ENCODE results near the gene RNF115. TPM values are rescaled to one million over a fixed set of nuclear protein-coding genes. Genes with fewer than 3 reads are reported as not detected.

Gene RNF115
- total RNA-seq (2021), result 10.8 and 11.0 TPM in 2 replicates
- long read RNA-seq, full-length matches to known transcripts, result 41 of 52 reads
- long read RNA-seq, partial matches to known transcripts, result 2 of 52 reads
- long read RNA-seq, other reads (novel, unspliced or antisense), result 9 of 52 reads

DNA sequence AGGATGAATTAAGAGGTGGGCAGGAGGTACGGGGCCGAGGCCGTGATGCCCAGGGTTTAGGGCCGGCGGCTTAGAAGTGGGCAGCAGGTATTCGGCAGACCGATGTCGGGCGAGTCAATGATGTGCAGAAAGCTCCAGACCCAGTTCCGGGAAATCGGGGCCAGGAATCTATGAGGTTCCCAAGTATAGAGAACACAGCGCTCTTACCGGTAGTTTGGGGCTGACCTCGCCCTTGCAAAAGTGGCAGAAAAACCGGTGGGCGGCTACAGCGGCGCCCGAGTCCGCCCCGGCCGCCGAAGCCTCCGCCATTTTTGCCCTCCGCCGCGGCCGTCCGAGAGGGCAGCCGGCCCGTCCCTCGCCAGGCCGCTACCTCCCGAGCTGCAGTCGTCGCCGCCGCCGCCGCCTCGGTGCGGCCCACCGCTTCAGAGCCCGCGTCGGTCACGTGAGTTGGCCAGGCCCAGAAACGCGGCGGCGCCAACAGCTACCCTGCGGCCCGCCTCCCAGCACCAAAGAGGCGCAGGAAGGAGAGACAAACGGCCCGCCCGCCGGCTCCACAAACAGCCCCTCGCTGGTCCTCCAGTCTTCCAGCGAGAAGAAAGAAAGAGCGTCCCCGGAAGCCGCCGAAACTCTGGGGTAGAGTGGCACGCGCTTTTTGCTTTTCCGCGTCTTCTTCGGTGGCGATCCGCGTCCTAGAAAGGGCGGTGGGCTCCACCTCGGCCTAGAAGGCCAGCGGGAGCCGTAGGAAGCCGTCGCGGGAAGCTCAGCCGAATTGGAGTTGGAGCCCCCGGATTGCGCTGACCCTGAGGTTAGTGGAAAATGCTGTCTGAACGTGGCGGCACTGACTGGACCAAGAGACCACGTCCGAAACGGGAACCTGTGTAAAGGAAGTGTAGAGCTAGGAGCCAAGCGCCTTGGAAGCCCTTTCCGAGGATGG, at the start of gene RNF115, which contains the start of gene POLR3C:
Gene RNF115, minus strand, starts transcription at position 531 of the 934 bp plus-strand sequence. Its CDS starts 222 bp downstream, at position 309.
Gene POLR3C, plus strand, starts transcription at position 636 of the 934 bp plus-strand sequence. CDS start 1,577 bp downstream, outside the sequence.
- TF ChIP-seq, protein P1, sequence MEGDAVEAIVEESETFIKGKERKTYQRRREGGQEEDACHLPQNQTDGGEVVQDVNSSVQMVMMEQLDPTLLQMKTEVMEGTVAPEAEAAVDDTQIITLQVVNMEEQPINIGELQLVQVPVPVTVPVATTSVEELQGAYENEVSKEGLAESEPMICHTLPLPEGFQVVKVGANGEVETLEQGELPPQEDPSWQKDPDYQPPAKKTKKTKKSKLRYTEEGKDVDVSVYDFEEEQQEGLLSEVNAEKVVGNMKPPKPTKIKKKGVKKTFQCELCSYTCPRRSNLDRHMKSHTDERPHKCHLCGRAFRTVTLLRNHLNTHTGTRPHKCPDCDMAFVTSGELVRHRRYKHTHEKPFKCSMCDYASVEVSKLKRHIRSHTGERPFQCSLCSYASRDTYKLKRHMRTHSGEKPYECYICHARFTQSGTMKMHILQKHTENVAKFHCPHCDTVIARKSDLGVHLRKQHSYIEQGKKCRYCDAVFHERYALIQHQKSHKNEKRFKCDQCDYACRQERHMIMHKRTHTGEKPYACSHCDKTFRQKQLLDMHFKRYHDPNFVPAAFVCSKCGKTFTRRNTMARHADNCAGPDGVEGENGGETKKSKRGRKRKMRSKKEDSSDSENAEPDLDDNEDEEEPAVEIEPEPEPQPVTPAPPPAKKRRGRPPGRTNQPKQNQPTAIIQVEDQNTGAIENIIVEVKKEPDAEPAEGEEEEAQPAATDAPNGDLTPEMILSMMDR (conservative IDR thresholded peaks at IDR 0.05), result no peak
- no peaks in the 10 kb centered on the region for H4K20me1 ChIP-seq (ENCODE audit: control insufficient read depth, insufficient read depth, insufficient read length)
- no peaks in the 10 kb centered on the region for H3K4me1 ChIP-seq (ENCODE audit: insufficient read depth, low read length)
- H2BK12ac ChIP-seq (ENCODE audit: insufficient read length, low read depth, low read length), result no peak within 1 kb of the TSS
- no peak within 1 kb of the TSS for H2AK5ac ChIP-seq (ENCODE audit: insufficient read length, low read length)
- H3T11ph ChIP-seq (ENCODE audit: low read length), result no peak within 1 kb of the TSS
- H3K79me1 ChIP-seq (ENCODE audit: insufficient read depth, low read depth, low read length, poor library complexity, severe bottlenecking), result peaks cover 3% of the 10 kb centered on the region
- H2BK120ac ChIP-seq (ENCODE audit: low read depth, low read length, poor library complexity, severe bottlenecking), result no peak within 1 kb of the TSS
- H3K36me3 Mint-ChIP-seq (ENCODE audit: insufficient read depth in 1 of 3, low read depth in 3 of 3), result peaks cover 22 to 34% (median 33%) of the 10 kb centered on the region in 3 experiments
- H3K4me1 Mint-ChIP-seq, result peaks cover 7% of the 10 kb centered on the region in 2 experiments; a peak in 3 of 4 replicates
- H3K23ac ChIP-seq (ENCODE audit: insufficient read length, low read depth, low read length), result no peak within 1 kb of the TSS
- H3K4me2 ChIP-seq (ENCODE audit: insufficient read depth, insufficient read length, low read length), result peak within 1 kb of the TSS; percentile 81
- no CpG with 5 or more reads among the region's 89 CpGs for WGBS (ENCODE audit: extremely low coverage, insufficient read length, low lambda C conversion rate)
- H3K9me3 Mint-ChIP-seq, result no peaks in the 10 kb centered on the region; a peak in 1 of 5 replicates
- H3K4ac ChIP-seq (ENCODE audit: low read depth, low read length), result no peak within 1 kb of the TSS
- peak within 1 kb of the TSS; percentile 29 for H3K56ac ChIP-seq (ENCODE audit: insufficient read length, low read depth, low read length)
- H3K27me3 Mint-ChIP-seq (ENCODE audit: low read depth), result peaks cover 4% of the 10 kb centered on the region
- H4K5ac ChIP-seq (ENCODE audit: insufficient read length, low read depth, low read length), result peak within 1 kb of the TSS; percentile 29
- peak within 1 kb of the TSS; percentile 99 for H3K27ac Mint-ChIP-seq
- peak within 1 kb of the TSS; percentile 96 for H4K8ac ChIP-seq (replicated peaks; ENCODE audit: insufficient read length, low read depth, low read length)
- peak; percentile 91 for DNase-seq
- peak within 1 kb of the TSS; percentile 98 to 99 for H3K4me3 Mint-ChIP-seq
- no peaks in the 10 kb centered on the region for H3K27me3 ChIP-seq (ENCODE audit: insufficient read depth, low read length)
- H2BK20ac ChIP-seq (ENCODE audit: low read depth, low read length, poor library complexity, severe bottlenecking), result no peak within 1 kb of the TSS
- H2BK5ac ChIP-seq (ENCODE audit: insufficient read length, low read length), result peak within 1 kb of the TSS; percentile 70
- H3K79me2 ChIP-seq (ENCODE audit: insufficient read depth, low read length), result peaks cover 3% of the 10 kb centered on the region; the same call in 1 of the 2 replicates
- H3K23me2 ChIP-seq (ENCODE audit: insufficient read length, low read depth, low read length, poor library complexity, severe bottlenecking), result peaks cover 7% of the 10 kb centered on the region
- H3K18ac ChIP-seq (ENCODE audit: insufficient read length, low read depth, low read length), result peak within 1 kb of the TSS; percentile 93
- H2AFZ ChIP-seq (ENCODE audit: low read length), result peak within 1 kb of the TSS; percentile 24
- H4K91ac ChIP-seq (ENCODE audit: insufficient read length, low read depth, low read length), result no peak within 1 kb of the TSS
- no peaks in the 10 kb centered on the region for H3K9me3 ChIP-seq (ENCODE audit: control insufficient read depth, low read depth, low read length)
- peak within 1 kb of the TSS; percentile 97 for H3K9ac ChIP-seq (ENCODE audit: extremely low read depth, insufficient read length, low read length)
- no peak within 1 kb of the TSS for H2BK15ac ChIP-seq (ENCODE audit: low read depth, low read length)
- peak within 1 kb of the TSS; percentile 40 for H3K27ac ChIP-seq (ENCODE audit: insufficient read length, low read depth, low read length)
- H3K14ac ChIP-seq (ENCODE audit: insufficient read depth, low read length), result peak within 1 kb of the TSS; percentile 95
